Glomerular visceral epithelial cell (primary cell): ENCODE measurements around the gene IL16.

ENCODE experiments used
- DNase-seq: peaks from one replicate; pipeline ENCODE4 v3.0.0-alpha.2; 2016; ENCODE audit errors: extremely low spot score

IL16 gene

GRCh38 chr15:81294516-81294880, 97.8 kb downstream of the IL16 start:
- no peak for DNase-seq

- no peak for DNase-seq
These were observed 98.9 kb downstream of the IL16 start for GRCh38 chr15:81295486-81296121.

- no peak for DNase-seq
These were observed 99.5 kb downstream of the IL16 start for GRCh38 chr15:81296186-81296585.

- DNase-seq = no peak
These were observed 100.0 kb downstream of the IL16 start for GRCh38 chr15:81296673-81297072.

- peak; percentile 48 for DNase-seq
These were observed 100.5 kb downstream of the IL16 start for GRCh38 chr15:81297147-81297572.

- no peak for DNase-seq
These were observed 101.2 kb downstream of the IL16 start for GRCh38 chr15:81297603-81298575.

- DNase-seq = no peak
These were observed 101.9 kb downstream of the IL16 start for GRCh38 chr15:81298611-81299010.

- no peak for DNase-seq
These were observed 102.5 kb downstream of the IL16 start for GRCh38 chr15:81299156-81299555.

GRCh38 chr15:81299630-81300273, 103.1 kb downstream of the IL16 start:
- DNase-seq = no peak

- DNase-seq = no peak
These were observed 104.7 kb downstream of the IL16 start for GRCh38 chr15:81301385-81301784.

- no peak for DNase-seq
These were observed 105.2 kb downstream of the IL16 start for GRCh38 chr15:81301815-81302399.

GRCh38 chr15:81302701-81303109, 106.0 kb downstream of the IL16 start:
- no peak for DNase-seq

GRCh38 chr15:81303244-81304225, 106.9 kb downstream of the IL16 start:
- no peak for DNase-seq

- no peak for DNase-seq
These were observed 107.5 kb downstream of the IL16 start for GRCh38 chr15:81304226-81304625.

GRCh38 chr15:81308260-81308659, 111.6 kb downstream of the IL16 start:
- DNase-seq = no peak

GRCh38 chr15:81309647-81310450, 113.2 kb downstream of the IL16 start:
- DNase-seq = no peak

- DNase-seq = no peak
These were observed 113.8 kb downstream of the IL16 start for GRCh38 chr15:81310480-81310879.

- DNase-seq = no peak
These were observed 115.2 kb downstream of the IL16 start for GRCh38 chr15:81311752-81312464.

GRCh38 chr15:81312790-81313543, 116.3 kb downstream of the IL16 start:
- DNase-seq = peak; percentile 98
